A673 (cell line): ENCODE data around the gene C10orf88. TPM values are rescaled to one million over a fixed set of nuclear protein-coding genes. Genes with fewer than 3 reads are reported as not detected.
A peak's percentile ranks its signal among the peaks of the same experiment; 100 is the strongest.

ENCODE experiments used
- BruUV-seq: library from RNA; stranded (reverse); fragments of 400-500 nt; replicated peaks from 2 replicates; lab custom pipeline; 2021; lab: Mats Ljungman, UMichigan
- CTCF ChIA-PET: fragments of 300-600 bp; sonication (Branson Sonifier 250); formaldehyde crosslinking; loops from one replicate; lab custom pipeline; 2022; ENCODE audit warnings: antibody characterized with exemption; lab: Charles Lee
- POLR2A ChIA-PET: fragments of 300-600 bp; sonication (Branson Sonifier 250); formaldehyde crosslinking; loops from one replicate; lab custom pipeline; 2022; ENCODE audit warnings: antibody characterized with exemption; ENCODE audit not compliant: low non-redundant PET; lab: Charles Lee
- DNase-seq: peaks from one replicate; pipeline ENCODE4 v3.0.0-alpha.2; 2015; ENCODE audit warnings: low spot score
- H3K27ac ChIP-seq: fragments of 200-600 bp; sonication (generic); 2 replicates; pipeline ENCODE4 v1.5.1; 2016; ENCODE audit warnings: mixed run types, low read depth, mild to moderate bottlenecking, mixed read lengths, antibody characterized with exemption, low read length; ENCODE audit not compliant: poor library complexity, severe bottlenecking
- H3K27me3 ChIP-seq: fragments of 200-600 bp; sonication (generic); replicated peaks from 2 replicates; pipeline ENCODE4 v1.6.1; 2017; ENCODE audit warnings: mixed run types, low read depth, mild to moderate bottlenecking, mixed read lengths, antibody characterized with exemption, low read length; ENCODE audit not compliant: insufficient read depth, poor library complexity
- H3K36me3 ChIP-seq: fragments of 200-600 bp; sonication (generic); 2 replicates; pipeline ENCODE4 v1.6.1; 2016; ENCODE audit warnings: mixed run types, mild to moderate bottlenecking, mixed read lengths, antibody characterized with exemption, low read length; ENCODE audit not compliant: insufficient read depth, poor library complexity, severe bottlenecking
- H3K4me1 ChIP-seq: fragments of 200-600 bp; sonication (generic); 2 replicates; pipeline ENCODE4 v1.6.1; 2017; ENCODE audit warnings: mixed run types, mild to moderate bottlenecking, mixed read lengths, antibody characterized with exemption, low read length; ENCODE audit not compliant: insufficient read depth, poor library complexity, severe bottlenecking
- H3K4me3 ChIP-seq: fragments of 200-600 bp; sonication (generic); 2 replicates; pipeline ENCODE4 v1.5.1; 2016; ENCODE audit warnings: low read depth, mixed run types, mild to moderate bottlenecking, mixed read lengths, low read length; ENCODE audit not compliant: poor library complexity, severe bottlenecking
- H3K9me3 ChIP-seq: fragments of 200-600 bp; sonication (generic); 2 replicates; pipeline ENCODE4 v1.6.1; 2016; ENCODE audit warnings: mixed run types, low read depth, mild to moderate bottlenecking, mixed read lengths, antibody characterized with exemption, low read length; ENCODE audit not compliant: poor library complexity, severe bottlenecking
- CTCF ChIP-seq: fragments of 300-800, 200-600 bp; sonication (generic); conservative IDR thresholded peaks from 2 replicates; pipeline ENCODE4 v1.5.1; 2017; ENCODE audit warnings: low read depth, mild to moderate bottlenecking, antibody characterized with exemption, low read length, moderate library complexity, mixed read lengths
- EZH2 ChIP-seq: fragments of 200-600 bp; sonication (generic); IDR thresholded peaks from 2 replicates; pipeline ENCODE4 v1.6.1; 2017; ENCODE audit warnings: borderline replicate concordance, low read depth, mild to moderate bottlenecking, mixed read lengths, antibody characterized with exemption, low read length; ENCODE audit not compliant: poor library complexity, severe bottlenecking
- intact Hi-C: fragments of 100-400 bp; cut with micrococcal nuclease; formaldehyde crosslinking; loops from one replicate; pipeline ENCODE4 v1.10.0; 2022; ENCODE audit not compliant: unreplicated experiment
- total RNA-seq: library from RNA; stranded (reverse); gene quantifications from 2 replicates; pipeline ENCODE4 v1.2.3, GENCODE V29; 2021

Gene C10orf88
- total RNA-seq, 1 experiment from 2014 or later: 17.7 TPM

GRCh38 chr10:122974023-122974422 lies 20.0 kb upstream of the C10orf88 start:
- ChIA-PET CTCF (no interaction called here), POLR2A (no interaction called here)
- intact Hi-C loops: no loop called here
- no peaks in the 10 kb centered on the region for H3K27me3 ChIP-seq
- no peak for TF ChIP-seq EZH2
- TF ChIP-seq CTCF: no peak
- BruUV-seq: no TSS peak
- DNase-seq: peak; percentile 6
- no peaks in the 10 kb centered on the region for H3K36me3 ChIP-seq
- H3K4me1 ChIP-seq: no peaks in the 10 kb centered on the region
- no peak overlapping the region for H3K4me3 ChIP-seq
- no peaks in the 10 kb centered on the region for H3K9me3 ChIP-seq
- no peak overlapping the region for H3K27ac ChIP-seq

GRCh38 chr10:122968698-122969097 lies 14.7 kb upstream of the C10orf88 start:
- Histone ChIP-seq H3K4me1 (no peaks in the 10 kb centered on the region), H3K9me3 (no peaks in the 10 kb centered on the region), H3K27ac (no peak overlapping the region), H3K27me3 (no peaks in the 10 kb centered on the region), H3K4me3 (no peak overlapping the region), H3K36me3 (no peaks in the 10 kb centered on the region)
- BruUV-seq: no TSS peak
- ChIA-PET POLR2A (no interaction called here), CTCF (no interaction called here)
- intact Hi-C loops: no loop called here
- no peak for TF ChIP-seq EZH2
- no peak for TF ChIP-seq CTCF
- DNase-seq: no peak

- no peaks in the 10 kb centered on the region for H3K4me1 ChIP-seq
- BruUV-seq: no TSS peak
- intact Hi-C loops: no loop called here
- H3K36me3 ChIP-seq: no peaks in the 10 kb centered on the region
- TF ChIP-seq CTCF (no peak), EZH2 (no peak)
- no peaks in the 10 kb centered on the region for H3K9me3 ChIP-seq
- ChIA-PET CTCF (no interaction called here), POLR2A (no interaction called here)
- H3K27ac ChIP-seq: no peak overlapping the region
- H3K4me3 ChIP-seq: no peak overlapping the region
- no peak for DNase-seq
- no peaks in the 10 kb centered on the region for H3K27me3 ChIP-seq
Observed at GRCh38 chr10:122966879-122967278, 12.9 kb upstream of the C10orf88 start.
